Activated T-helper 17 cell treated with anti-CD3 and anti-CD28 coated beads, Interleukin-2, amount 50 U/mL, for 72 hours (primary cell): ENCODE results near the gene CCDC107. TPM values are rescaled to one million over a fixed set of nuclear protein-coding genes. Genes with fewer than 3 reads are reported as not detected.
"Not testable (repeated sequence)": the region's sequence is repeated elsewhere in the genome, so short reads cannot be mapped to it uniquely, and the experiment has no call there.

ENCODE experiments used
- ATAC-seq: fragments of 150-1000 bp; cut with Tn5 transposase; replicated peaks from 2 replicates; pipeline ENCODE4 v1.10.0; 2021; ENCODE audit warnings: mild to moderate bottlenecking, moderate library complexity
- H3K27ac Mint-ChIP-seq: one replicate; pipeline ENCODE4 v1.8.0; 2022; ENCODE audit warnings: mixed read lengths
- H3K27me3 Mint-ChIP-seq: one replicate; pipeline ENCODE4 v1.8.0; 2022; ENCODE audit warnings: mixed read lengths
- H3K36me3 Mint-ChIP-seq: one replicate; pipeline ENCODE4 v1.8.0; 2022; ENCODE audit warnings: low read depth, mild to moderate bottlenecking, mixed read lengths
- H3K4me1 Mint-ChIP-seq: one replicate; pipeline ENCODE4 v1.8.0; 2022; ENCODE audit warnings: mixed read lengths
- H3K4me3 Mint-ChIP-seq: one replicate; pipeline ENCODE4 v1.8.0; 2022; ENCODE audit warnings: mild to moderate bottlenecking, mixed read lengths
- H3K9me3 Mint-ChIP-seq: one replicate; pipeline ENCODE4 v1.8.0; 2022; ENCODE audit warnings: mixed read lengths
- total RNA-seq, 2 donors: library from RNA; stranded (reverse); gene quantifications; one replicate each; pipeline ENCODE4 v1.2.3, GENCODE V29; 2022

CCDC107 gene
- total RNA-seq, 2 donors from 2014 or later: 17.5 to 19.8 TPM

DNA sequence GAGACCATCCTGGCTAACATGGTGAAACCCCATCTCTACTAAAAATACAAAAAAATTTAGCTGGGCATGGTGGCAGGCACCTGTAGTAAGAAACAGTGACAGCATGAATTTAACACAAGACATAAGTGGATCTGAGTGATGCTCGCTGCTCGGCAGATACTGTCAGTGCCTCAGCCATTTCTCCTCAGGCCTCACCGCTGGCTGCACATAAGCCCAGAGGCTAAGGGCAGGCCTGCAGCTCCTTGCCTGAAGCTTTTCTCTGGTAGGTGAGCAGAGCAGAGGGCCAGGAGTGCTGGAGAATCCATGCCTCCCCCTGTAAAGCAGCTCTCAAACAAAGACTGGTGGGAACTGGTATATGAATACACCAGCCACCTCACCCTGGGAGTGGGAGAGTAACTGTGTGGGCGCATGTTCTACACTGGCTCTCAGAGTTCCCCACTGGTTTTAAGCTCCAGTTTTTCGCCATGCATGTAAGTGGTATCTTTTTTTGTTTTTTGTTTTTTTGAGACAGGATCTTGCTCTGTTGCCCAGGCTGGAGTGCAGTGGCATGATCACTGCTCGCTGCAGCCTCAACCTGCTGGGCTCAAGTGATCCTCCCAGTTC is 29.6 kb upstream of the CCDC107 start:
- H3K27me3 Mint-ChIP-seq: no peaks in the 10 kb centered on the region
- no peaks in the 10 kb centered on the region for H3K36me3 Mint-ChIP-seq
- H3K9me3 Mint-ChIP-seq: no peaks in the 10 kb centered on the region
- no peak overlapping the region for H3K4me3 Mint-ChIP-seq
- no peak for ATAC-seq
- no peak overlapping the region for H3K27ac Mint-ChIP-seq
- no peaks in the 10 kb centered on the region for H3K4me1 Mint-ChIP-seq

GRCh38 chr9:35629597-35629996 is 28.5 kb upstream of the CCDC107 start:
- H3K27ac Mint-ChIP-seq: no peak overlapping the region
- ATAC-seq: peak; percentile 21
- no peak overlapping the region for H3K4me3 Mint-ChIP-seq
- H3K4me1 Mint-ChIP-seq: no peaks in the 10 kb centered on the region
- H3K36me3 Mint-ChIP-seq: no peaks in the 10 kb centered on the region
- H3K9me3 Mint-ChIP-seq: no peaks in the 10 kb centered on the region
- no peaks in the 10 kb centered on the region for H3K27me3 Mint-ChIP-seq

DNA sequence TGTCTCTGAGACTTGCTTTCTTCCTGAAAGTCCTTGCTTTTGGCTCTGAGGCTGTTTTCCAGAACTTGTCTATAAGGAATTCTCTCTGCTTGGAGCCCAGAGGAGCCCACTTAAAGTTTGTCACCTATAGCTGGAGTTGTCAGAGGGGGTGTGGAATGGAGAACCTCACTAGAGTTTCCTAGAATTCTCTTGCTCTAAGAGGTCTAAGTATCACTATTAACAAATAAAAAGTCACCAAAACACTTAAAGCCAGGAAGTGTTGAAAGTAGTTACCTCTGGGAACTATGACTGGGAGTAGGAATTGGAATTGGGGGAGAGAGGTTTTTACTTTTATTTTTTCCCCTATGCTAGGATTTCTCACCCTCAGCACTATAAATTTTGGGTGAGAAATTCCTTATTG is 22.4 kb upstream of the CCDC107 start:
- peak overlapping the region; percentile 9 for H3K27ac Mint-ChIP-seq
- no peak for ATAC-seq
- peak overlapping the region; percentile 28 for H3K4me3 Mint-ChIP-seq
- H3K27me3 Mint-ChIP-seq: no peaks in the 10 kb centered on the region
- peaks cover 6% of the 10 kb centered on the region for H3K36me3 Mint-ChIP-seq
- peaks cover 4% of the 10 kb centered on the region for H3K9me3 Mint-ChIP-seq
- peaks cover 20% of the 10 kb centered on the region for H3K4me1 Mint-ChIP-seq

DNA sequence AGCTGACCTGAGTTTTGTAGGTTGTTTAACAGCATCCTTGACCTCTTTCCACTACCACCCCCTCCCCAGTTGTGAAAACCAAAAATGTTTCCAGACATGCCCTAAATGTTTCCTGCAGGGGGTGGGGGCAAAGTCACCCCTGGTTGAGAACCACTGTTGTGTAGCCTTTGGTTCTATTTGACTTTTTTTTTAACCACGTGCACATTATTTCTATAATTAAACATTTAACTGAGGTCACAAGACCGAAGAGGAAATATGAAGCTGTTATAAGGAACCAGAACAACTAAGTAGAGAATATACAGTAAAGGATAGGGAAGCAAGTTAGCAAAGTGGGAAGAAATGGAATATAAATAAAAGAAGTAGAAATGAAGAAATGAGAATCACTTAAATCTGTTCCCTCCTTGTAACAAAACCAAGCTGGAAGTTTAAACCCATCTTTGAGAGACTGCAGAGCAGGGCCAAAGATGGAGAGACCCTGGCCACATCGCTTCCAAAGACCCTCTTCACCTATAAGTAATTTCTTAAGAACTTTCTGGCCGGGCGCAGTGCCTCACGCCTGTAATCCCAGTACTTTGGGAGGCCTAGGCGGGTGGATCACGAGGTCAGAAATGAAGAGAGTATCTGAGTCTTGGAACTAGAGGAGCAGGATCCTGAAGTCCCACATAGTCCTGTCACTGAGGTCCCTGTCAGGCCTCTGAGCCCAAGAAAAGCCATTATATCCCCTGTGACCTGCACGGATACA is 21.8 kb upstream of the CCDC107 start:
- Mint-ChIP-seq H3K4me1 (peaks cover 20% of the 10 kb centered on the region), H3K27me3 (no peaks in the 10 kb centered on the region), H3K4me3 (peak overlapping the region; percentile 28), H3K27ac (peak overlapping the region; percentile 9), H3K9me3 (peaks cover 4% of the 10 kb centered on the region), H3K36me3 (peaks cover 10% of the 10 kb centered on the region)
- no peak for ATAC-seq

DNA sequence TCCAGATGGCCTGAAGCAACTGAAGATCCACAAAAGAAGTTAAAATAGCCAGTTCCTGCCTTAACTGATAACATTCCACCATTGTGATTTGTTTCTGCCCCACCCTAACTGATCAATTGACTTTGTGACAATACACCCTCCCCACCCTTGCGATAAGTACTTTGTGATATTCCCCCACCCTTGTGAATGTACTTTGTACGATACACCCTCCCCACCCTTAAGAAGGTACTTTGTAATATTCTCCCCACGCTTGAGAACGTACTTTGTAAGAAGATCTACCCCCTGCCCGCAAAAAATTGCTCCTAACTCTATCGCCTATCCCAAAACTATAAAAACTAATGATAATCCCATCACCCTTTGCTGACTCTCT is 21.2 kb upstream of the CCDC107 start:
- H3K27ac Mint-ChIP-seq, ATAC-seq, H3K9me3 Mint-ChIP-seq, H3K4me3 Mint-ChIP-seq, H3K27me3 Mint-ChIP-seq: not testable (repeated sequence)
- Mint-ChIP-seq H3K36me3 (peaks cover 10% of the 10 kb centered on the region), H3K4me1 (peaks cover 20% of the 10 kb centered on the region)

GRCh38 chr9:35637427-35637955 is 20.6 kb upstream of the CCDC107 start:
- H3K4me3 Mint-ChIP-seq, ATAC-seq, H3K9me3 Mint-ChIP-seq, H3K27ac Mint-ChIP-seq, H3K27me3 Mint-ChIP-seq: not testable (repeated sequence)
- peaks cover 10% of the 10 kb centered on the region for H3K36me3 Mint-ChIP-seq
- peaks cover 20% of the 10 kb centered on the region for H3K4me1 Mint-ChIP-seq

DNA sequence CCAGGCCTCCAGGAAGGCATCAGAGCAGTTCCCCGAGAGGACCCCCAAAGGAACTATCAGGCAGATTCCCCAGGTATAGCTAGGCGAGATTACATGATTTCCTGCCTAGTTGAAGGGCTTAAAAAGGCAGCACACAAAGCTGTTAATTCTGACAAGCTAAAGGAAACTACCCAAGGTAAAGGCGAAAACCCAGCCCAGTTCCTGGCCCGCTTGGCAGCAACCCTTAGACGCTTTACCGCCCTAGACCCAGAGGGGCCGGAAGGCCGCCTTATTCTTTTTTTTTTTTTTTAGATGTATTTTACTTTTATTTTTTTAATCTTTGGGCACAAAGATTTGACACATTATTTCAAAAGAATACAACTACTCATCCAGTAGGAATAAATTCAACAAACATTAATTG is 19.3 kb upstream of the CCDC107 start:
- ATAC-seq, H3K27me3 Mint-ChIP-seq, H3K27ac Mint-ChIP-seq, H3K9me3 Mint-ChIP-seq: not testable (repeated sequence)
- peak overlapping the region; percentile 64 for H3K4me3 Mint-ChIP-seq
- peaks cover 20% of the 10 kb centered on the region for H3K4me1 Mint-ChIP-seq
- peaks cover 10% of the 10 kb centered on the region for H3K36me3 Mint-ChIP-seq

GRCh38 chr9:35639225-35639624 is 18.9 kb upstream of the CCDC107 start:
- peak overlapping the region; percentile 64 for H3K4me3 Mint-ChIP-seq
- ATAC-seq, H3K9me3 Mint-ChIP-seq, H3K27me3 Mint-ChIP-seq: not testable (repeated sequence)
- peaks cover 12% of the 10 kb centered on the region for H3K36me3 Mint-ChIP-seq
- peak overlapping the region; percentile 65 for H3K27ac Mint-ChIP-seq
- peaks cover 20% of the 10 kb centered on the region for H3K4me1 Mint-ChIP-seq

DNA sequence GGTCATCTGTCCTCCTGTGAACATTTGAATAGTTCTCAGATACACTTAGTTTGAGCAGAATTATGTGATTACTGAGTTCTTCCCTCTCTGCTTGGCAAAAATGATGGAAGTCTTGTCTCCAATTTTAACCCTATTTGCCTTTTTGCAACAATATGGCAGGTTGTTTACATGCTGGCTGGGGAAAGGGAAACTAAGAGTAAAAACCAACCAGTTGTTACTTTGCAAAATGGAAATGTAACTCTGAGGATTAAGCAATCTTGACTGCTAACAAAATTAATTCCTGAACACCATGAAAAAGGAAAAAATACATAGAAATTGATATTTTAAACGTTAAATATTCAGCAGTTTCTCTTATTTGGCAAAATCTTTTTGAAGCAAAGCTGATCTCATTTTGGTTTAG is 18.5 kb upstream of the CCDC107 start:
- peak overlapping the region; percentile 64 for H3K4me3 Mint-ChIP-seq
- peaks cover 23% of the 10 kb centered on the region for H3K4me1 Mint-ChIP-seq
- H3K27me3 Mint-ChIP-seq: no peaks in the 10 kb centered on the region
- ATAC-seq: no peak
- peaks cover 16% of the 10 kb centered on the region for H3K36me3 Mint-ChIP-seq
- H3K27ac Mint-ChIP-seq: peak overlapping the region; percentile 65
- peaks cover 4% of the 10 kb centered on the region for H3K9me3 Mint-ChIP-seq

GRCh38 chr9:35640431-35640830 is 17.7 kb upstream of the CCDC107 start:
- H3K4me1 Mint-ChIP-seq: peaks cover 24% of the 10 kb centered on the region
- H3K27ac Mint-ChIP-seq, H3K9me3 Mint-ChIP-seq, ATAC-seq, H3K27me3 Mint-ChIP-seq: not testable (repeated sequence)
- H3K36me3 Mint-ChIP-seq: peaks cover 21% of the 10 kb centered on the region
- H3K4me3 Mint-ChIP-seq: peak overlapping the region; percentile 64

- not testable (repeated sequence) for H3K27me3 Mint-ChIP-seq, ATAC-seq
- peaks cover 15% of the 10 kb centered on the region for H3K4me1 Mint-ChIP-seq
These were observed 16.6 kb upstream of the CCDC107 start for GRCh38 chr9:35641478-35641877.

GRCh38 chr9:35643046-35643445 is 15.0 kb upstream of the CCDC107 start:
- Mint-ChIP-seq H3K4me3 (no peak overlapping the region), H3K4me1 (peaks cover 24% of the 10 kb centered on the region), H3K27me3 (no peaks in the 10 kb centered on the region), H3K36me3 (peaks cover 35% of the 10 kb centered on the region), H3K9me3 (peaks cover 4% of the 10 kb centered on the region), H3K27ac (no peak overlapping the region)
- ATAC-seq: no peak

More at GRCh38 chr9:35641478-35641877, 16.6 kb upstream of the CCDC107 start:
- H3K9me3 Mint-ChIP-seq, H3K4me3 Mint-ChIP-seq, H3K27ac Mint-ChIP-seq: not testable (repeated sequence)
- H3K36me3 Mint-ChIP-seq: peaks cover 29% of the 10 kb centered on the region

GRCh38 chr9:35645736-35646135 is 12.4 kb upstream of the CCDC107 start:
- ATAC-seq, H3K27me3 Mint-ChIP-seq, H3K9me3 Mint-ChIP-seq: not testable (repeated sequence)
- H3K4me1 Mint-ChIP-seq: peaks cover 23% of the 10 kb centered on the region
- H3K36me3 Mint-ChIP-seq: peaks cover 55% of the 10 kb centered on the region
- peak overlapping the region; percentile 90 for H3K4me3 Mint-ChIP-seq
- H3K27ac Mint-ChIP-seq: peak overlapping the region; percentile 92

GRCh38 chr9:35646153-35646532 is 11.9 kb upstream of the CCDC107 start:
- Mint-ChIP-seq H3K27ac (peak overlapping the region; percentile 92), H3K4me1 (peaks cover 24% of the 10 kb centered on the region), H3K4me3 (peak overlapping the region; percentile 90), H3K27me3 (no peaks in the 10 kb centered on the region), H3K36me3 (peaks cover 51% of the 10 kb centered on the region), H3K9me3 (no peaks in the 10 kb centered on the region)
- ATAC-seq: peak; percentile 8
